ENCODE measurements around the gene RFK. TPM values are rescaled to one million over a fixed set of nuclear protein-coding genes. Genes with fewer than 3 reads are reported as not detected.

RFK gene
- polyA plus RNA-seq, 1 donor (not counting 4 experiments of a cell fraction or from before 2014, with no cell fraction given) = 30.1 TPM

DNA sequence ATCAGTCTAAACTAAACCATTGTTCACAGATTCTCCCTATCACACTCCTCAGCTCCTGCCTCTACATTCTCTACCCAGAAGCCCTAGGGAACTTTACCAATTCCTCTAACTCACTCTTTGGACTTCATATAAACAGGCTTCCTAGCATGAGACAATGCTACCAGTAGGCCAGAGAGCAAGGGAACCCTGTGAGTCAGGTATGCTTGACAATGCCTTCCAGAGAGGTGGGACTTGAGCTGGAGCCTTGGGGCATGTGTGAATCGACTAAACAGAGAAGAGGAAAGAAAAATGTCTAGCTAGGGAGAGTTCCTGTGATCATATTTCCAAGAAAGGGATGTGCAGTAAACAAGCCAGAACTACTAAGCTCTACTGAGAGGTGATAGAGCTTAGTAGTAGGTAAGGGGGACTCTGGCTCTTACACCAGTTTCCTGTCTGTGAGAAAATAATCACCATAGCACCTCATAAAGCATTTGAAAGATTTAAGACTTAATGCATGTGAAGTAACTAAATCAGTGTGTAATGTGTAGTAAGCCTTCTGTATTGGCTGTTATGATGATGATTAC, 6.4 kb upstream of the RFK start:
- Histone ChIP-seq H3K79me2 (ENCODE audit: control insufficient read depth, insufficient read depth, low read length) (no peaks in the 10 kb centered on the region), H3K36me3 (ENCODE audit: control insufficient read depth in 2 of 2, extremely low read depth in 1 of 2, insufficient read depth in 2 of 2, low read length in 2 of 2) (no peaks in the 10 kb centered on the region), H2AFZ (ENCODE audit: control insufficient read depth, low read length) (no peak overlapping the region), H3K4me2 (ENCODE audit: control insufficient read depth, extremely low read depth, insufficient read depth, low read depth, low read length) (no peak overlapping the region), H4K20me1 (ENCODE audit: control insufficient read depth, extremely low read depth, insufficient read depth, low read length) (no peaks in the 10 kb centered on the region), H3K4me1 (ENCODE audit: control insufficient read depth, extremely low read depth, insufficient read depth, low read length) (peaks cover 10% of the 10 kb centered on the region), H3K27me3 (ENCODE audit: control insufficient read depth, extremely low read depth, insufficient read depth, low read length) (no peaks in the 10 kb centered on the region), H3K9me3 (ENCODE audit: control insufficient read depth, low read depth, low read length) (no peaks in the 10 kb centered on the region), H3K27ac (ENCODE audit: control insufficient read depth, insufficient read depth, low read length) (no peak overlapping the region), H3K9ac (ENCODE audit: control insufficient read depth, extremely low read depth, insufficient read depth, low read length) (no peak overlapping the region), H3K4me3 (ENCODE audit: control insufficient read depth in 2 of 3, extremely low read depth in 1 of 3, insufficient read depth in 2 of 3, low read depth in 1 of 3, low read length in 3 of 3) (no peak overlapping the region), H3K9me1 (ENCODE audit: control insufficient read depth, extremely low read depth, insufficient read depth, low read length) (no peaks in the 10 kb centered on the region)
- peak; percentile 80 for FAIRE-seq
- dilution Hi-C loops (cut with MboI; ENCODE audit: extremely low pct_ligation_motif_present, low sequenced_read_pairs) = no loop called here
- TF ChIP-seq EZH2 (IDR thresholded peaks at IDR 0.05; ENCODE audit: low read length) = no peak
- TF ChIP-seq, protein P1, sequence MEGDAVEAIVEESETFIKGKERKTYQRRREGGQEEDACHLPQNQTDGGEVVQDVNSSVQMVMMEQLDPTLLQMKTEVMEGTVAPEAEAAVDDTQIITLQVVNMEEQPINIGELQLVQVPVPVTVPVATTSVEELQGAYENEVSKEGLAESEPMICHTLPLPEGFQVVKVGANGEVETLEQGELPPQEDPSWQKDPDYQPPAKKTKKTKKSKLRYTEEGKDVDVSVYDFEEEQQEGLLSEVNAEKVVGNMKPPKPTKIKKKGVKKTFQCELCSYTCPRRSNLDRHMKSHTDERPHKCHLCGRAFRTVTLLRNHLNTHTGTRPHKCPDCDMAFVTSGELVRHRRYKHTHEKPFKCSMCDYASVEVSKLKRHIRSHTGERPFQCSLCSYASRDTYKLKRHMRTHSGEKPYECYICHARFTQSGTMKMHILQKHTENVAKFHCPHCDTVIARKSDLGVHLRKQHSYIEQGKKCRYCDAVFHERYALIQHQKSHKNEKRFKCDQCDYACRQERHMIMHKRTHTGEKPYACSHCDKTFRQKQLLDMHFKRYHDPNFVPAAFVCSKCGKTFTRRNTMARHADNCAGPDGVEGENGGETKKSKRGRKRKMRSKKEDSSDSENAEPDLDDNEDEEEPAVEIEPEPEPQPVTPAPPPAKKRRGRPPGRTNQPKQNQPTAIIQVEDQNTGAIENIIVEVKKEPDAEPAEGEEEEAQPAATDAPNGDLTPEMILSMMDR (optimal IDR thresholded peaks at IDR 0.05 in 1 of 3, IDR thresholded peaks at IDR 0.05 in 1 of 3, conservative IDR thresholded peaks at IDR 0.05 in 1 of 3; ENCODE audit: extremely low read depth in 1 of 3, insufficient read depth in 2 of 3, low read length in 3 of 3) = no peak
- DNase-seq (ENCODE audit: low read depth, low spot score) = no peak

DNA sequence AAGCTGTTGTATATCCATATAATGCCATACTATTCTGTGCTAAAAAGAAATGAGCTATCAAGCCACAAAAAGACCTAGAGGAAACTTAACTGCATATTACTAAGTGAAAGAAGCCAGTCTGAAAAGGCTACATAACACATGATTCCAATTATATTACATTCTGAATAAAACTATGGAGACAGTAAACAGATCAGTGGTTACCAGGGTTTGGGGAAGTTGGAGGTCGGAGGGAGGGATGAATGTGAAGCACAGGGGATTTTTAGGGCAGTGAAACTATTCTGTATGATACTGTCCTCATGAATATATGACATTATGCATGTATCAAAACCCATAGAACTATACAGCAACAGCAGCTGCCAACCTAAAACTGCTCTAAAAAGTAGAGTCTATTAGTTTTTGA, 5.6 kb upstream of the RFK start:
- Histone ChIP-seq H3K9ac (ENCODE audit: control insufficient read depth, extremely low read depth, insufficient read depth, low read length) (no peak overlapping the region), H3K4me3 (ENCODE audit: control insufficient read depth in 2 of 3, extremely low read depth in 1 of 3, insufficient read depth in 2 of 3, low read depth in 1 of 3, low read length in 3 of 3) (no peak overlapping the region), H3K9me3 (ENCODE audit: control insufficient read depth, low read depth, low read length) (no peaks in the 10 kb centered on the region), H3K36me3 (ENCODE audit: control insufficient read depth in 2 of 2, extremely low read depth in 1 of 2, insufficient read depth in 2 of 2, low read length in 2 of 2) (no peaks in the 10 kb centered on the region), H3K79me2 (ENCODE audit: control insufficient read depth, insufficient read depth, low read length) (no peaks in the 10 kb centered on the region), H4K20me1 (ENCODE audit: control insufficient read depth, extremely low read depth, insufficient read depth, low read length) (no peaks in the 10 kb centered on the region), H3K4me1 (ENCODE audit: control insufficient read depth, extremely low read depth, insufficient read depth, low read length) (peaks cover 10% of the 10 kb centered on the region), H3K27ac (ENCODE audit: control insufficient read depth, insufficient read depth, low read length) (no peak overlapping the region), H2AFZ (ENCODE audit: control insufficient read depth, low read length) (no peak overlapping the region), H3K9me1 (ENCODE audit: control insufficient read depth, extremely low read depth, insufficient read depth, low read length) (no peaks in the 10 kb centered on the region), H3K27me3 (ENCODE audit: control insufficient read depth, extremely low read depth, insufficient read depth, low read length) (no peaks in the 10 kb centered on the region), H3K4me2 (ENCODE audit: control insufficient read depth, extremely low read depth, insufficient read depth, low read depth, low read length) (no peak overlapping the region)
- dilution Hi-C loops (cut with MboI; ENCODE audit: extremely low pct_ligation_motif_present, low sequenced_read_pairs) = no loop called here
- no peak for FAIRE-seq
- TF ChIP-seq, protein P1 (optimal IDR thresholded peaks at IDR 0.05 in 1 of 3, IDR thresholded peaks at IDR 0.05 in 1 of 3, conservative IDR thresholded peaks at IDR 0.05 in 1 of 3; ENCODE audit: extremely low read depth in 1 of 3, insufficient read depth in 2 of 3, low read length in 3 of 3) = no peak
- TF ChIP-seq EZH2 (IDR thresholded peaks at IDR 0.05; ENCODE audit: low read length) = no peak
- no peak for DNase-seq (ENCODE audit: low read depth, low spot score)
